GM21529 (cell line): ENCODE results near the gene IQSEC1.
A peak's percentile ranks its signal among the peaks of the same experiment; 100 is the strongest.

ENCODE experiments used
- ATAC-seq: cut with Tn5 transposase; IDR thresholded peaks from one replicate; pipeline ENCODE4 v1.9.1; 2021; ENCODE audit not compliant: unreplicated experiment

Gene IQSEC1

GRCh38 chr3:12898965-12899755, 174.1 kb downstream of the IQSEC1 start:
- ATAC-seq: no peak

- no peak for ATAC-seq
These were observed 174.8 kb downstream of the IQSEC1 start for GRCh38 chr3:12898290-12898964.

- ATAC-seq: no peak
These were observed 175.6 kb downstream of the IQSEC1 start for GRCh38 chr3:12897381-12898289.

- no peak for ATAC-seq
These were observed 176.9 kb downstream of the IQSEC1 start for GRCh38 chr3:12896063-12896985.

- ATAC-seq: no peak
These were observed 177.7 kb downstream of the IQSEC1 start for GRCh38 chr3:12895391-12896062.

- no peak for ATAC-seq
These were observed 178.6 kb downstream of the IQSEC1 start for GRCh38 chr3:12894629-12895028.

GRCh38 chr3:12893852-12894251, 179.4 kb downstream of the IQSEC1 start:
- ATAC-seq: no peak

GRCh38 chr3:12893247-12893646, 180.0 kb downstream of the IQSEC1 start:
- no peak for ATAC-seq

- ATAC-seq: no peak
These were observed 180.4 kb downstream of the IQSEC1 start for GRCh38 chr3:12892840-12893189.

- ATAC-seq: no peak
These were observed 181.0 kb downstream of the IQSEC1 start for GRCh38 chr3:12891985-12892839.

- ATAC-seq: no peak
These were observed 181.7 kb downstream of the IQSEC1 start for GRCh38 chr3:12891391-12891984.

- no peak for ATAC-seq
These were observed 182.4 kb downstream of the IQSEC1 start for GRCh38 chr3:12890610-12891390.

GRCh38 chr3:12886736-12887135, 186.5 kb downstream of the IQSEC1 start:
- no peak for ATAC-seq

- ATAC-seq: peak; percentile 60
These were observed 187.0 kb downstream of the IQSEC1 start for GRCh38 chr3:12886106-12886679.

- no peak for ATAC-seq
These were observed 187.7 kb downstream of the IQSEC1 start for GRCh38 chr3:12885583-12885930.

- peak; percentile 44 for ATAC-seq
These were observed 188.2 kb downstream of the IQSEC1 start for GRCh38 chr3:12884790-12885582.

- no peak for ATAC-seq
These were observed 189.0 kb downstream of the IQSEC1 start for GRCh38 chr3:12884186-12884680.
